GM12873 (cell line): ENCODE results near the gene PRKAG2.

ENCODE experiments used
- TF ChIP-seq, protein P1 (sequence below): IDR thresholded peaks from 2 replicates; pipeline ENCODE4 v1.5.1; 2012; ENCODE audit warnings: low read depth, mild to moderate bottlenecking, moderate library complexity, low read length, control low read depth; ENCODE audit not compliant: insufficient read depth; ENCODE audit errors: missing control alignments

PRKAG2 gene

DNA sequence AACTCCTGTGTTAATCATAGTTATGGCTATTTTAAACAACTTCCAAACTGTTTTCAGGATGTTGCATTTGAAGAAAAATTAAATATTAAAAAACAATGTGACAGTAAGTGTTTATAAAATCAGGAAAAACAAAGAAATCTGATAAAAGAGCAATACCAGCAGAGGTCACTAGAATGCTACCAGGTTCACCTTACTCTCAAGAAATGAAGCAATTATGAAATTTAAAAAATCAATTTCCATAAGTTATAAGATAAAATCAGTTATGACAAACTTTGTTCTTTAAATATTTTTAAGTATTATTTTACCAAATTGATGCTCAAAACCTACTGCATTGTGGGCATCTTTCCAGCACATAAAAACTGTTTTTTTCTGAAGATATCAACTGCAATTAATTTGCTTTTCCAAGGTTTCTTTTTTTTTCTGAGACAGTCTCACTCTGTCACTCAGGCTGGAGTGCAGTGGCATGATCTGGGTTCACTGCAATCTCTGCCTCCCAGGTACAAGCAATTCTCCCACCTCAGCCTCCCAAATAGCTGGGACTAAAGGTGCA lies 306.5 kb downstream of the PRKAG2 start:
- TF ChIP-seq, protein P1, sequence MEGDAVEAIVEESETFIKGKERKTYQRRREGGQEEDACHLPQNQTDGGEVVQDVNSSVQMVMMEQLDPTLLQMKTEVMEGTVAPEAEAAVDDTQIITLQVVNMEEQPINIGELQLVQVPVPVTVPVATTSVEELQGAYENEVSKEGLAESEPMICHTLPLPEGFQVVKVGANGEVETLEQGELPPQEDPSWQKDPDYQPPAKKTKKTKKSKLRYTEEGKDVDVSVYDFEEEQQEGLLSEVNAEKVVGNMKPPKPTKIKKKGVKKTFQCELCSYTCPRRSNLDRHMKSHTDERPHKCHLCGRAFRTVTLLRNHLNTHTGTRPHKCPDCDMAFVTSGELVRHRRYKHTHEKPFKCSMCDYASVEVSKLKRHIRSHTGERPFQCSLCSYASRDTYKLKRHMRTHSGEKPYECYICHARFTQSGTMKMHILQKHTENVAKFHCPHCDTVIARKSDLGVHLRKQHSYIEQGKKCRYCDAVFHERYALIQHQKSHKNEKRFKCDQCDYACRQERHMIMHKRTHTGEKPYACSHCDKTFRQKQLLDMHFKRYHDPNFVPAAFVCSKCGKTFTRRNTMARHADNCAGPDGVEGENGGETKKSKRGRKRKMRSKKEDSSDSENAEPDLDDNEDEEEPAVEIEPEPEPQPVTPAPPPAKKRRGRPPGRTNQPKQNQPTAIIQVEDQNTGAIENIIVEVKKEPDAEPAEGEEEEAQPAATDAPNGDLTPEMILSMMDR = peak; percentile 21

DNA sequence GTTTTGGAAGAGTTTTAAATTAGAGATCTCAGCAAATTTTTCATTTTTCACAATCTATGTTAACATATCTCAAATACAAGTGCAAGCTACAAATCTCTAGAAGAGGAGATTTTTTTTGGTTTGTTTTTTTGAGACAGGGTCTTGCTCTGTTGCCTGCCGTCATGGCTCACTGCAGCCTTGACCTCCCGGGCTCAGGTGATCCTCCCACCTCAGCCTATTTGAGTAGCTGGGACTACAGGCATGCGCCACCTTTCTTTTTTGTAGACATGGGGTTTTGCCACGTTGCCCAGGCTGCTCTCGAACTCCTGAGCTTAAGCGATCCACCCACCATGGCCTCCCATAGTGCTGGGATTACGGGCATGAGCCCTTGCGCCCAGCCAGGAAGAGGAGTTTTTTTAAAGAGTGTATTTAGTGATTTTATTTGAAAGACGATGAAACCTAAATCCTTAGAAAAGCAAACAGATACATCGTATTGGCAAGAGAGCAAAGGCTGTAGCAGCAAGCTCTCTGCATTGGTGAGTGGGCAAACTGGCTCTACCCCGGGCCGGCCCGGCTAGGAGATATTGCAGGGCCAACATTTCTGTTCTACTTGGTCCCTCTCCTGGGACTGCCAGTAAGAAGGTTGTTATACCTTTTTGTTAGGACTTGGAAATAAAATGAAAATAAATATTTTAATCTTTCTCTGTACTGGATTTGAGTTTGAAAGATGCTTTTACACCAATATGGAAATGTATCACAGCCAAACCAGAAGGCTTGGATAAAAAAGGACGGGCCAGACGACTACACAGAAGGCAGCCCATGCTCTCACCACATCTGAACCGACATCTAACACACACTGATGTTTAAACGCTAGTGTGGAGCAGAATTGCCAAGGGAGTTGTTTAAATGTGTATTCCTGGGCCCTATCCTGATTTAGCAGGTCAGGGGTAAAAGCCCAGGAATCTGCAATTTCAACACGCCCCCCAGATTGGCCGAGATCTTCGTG lies 307.7 kb downstream of the PRKAG2 start:
- TF ChIP-seq, protein P1 = no peak

DNA sequence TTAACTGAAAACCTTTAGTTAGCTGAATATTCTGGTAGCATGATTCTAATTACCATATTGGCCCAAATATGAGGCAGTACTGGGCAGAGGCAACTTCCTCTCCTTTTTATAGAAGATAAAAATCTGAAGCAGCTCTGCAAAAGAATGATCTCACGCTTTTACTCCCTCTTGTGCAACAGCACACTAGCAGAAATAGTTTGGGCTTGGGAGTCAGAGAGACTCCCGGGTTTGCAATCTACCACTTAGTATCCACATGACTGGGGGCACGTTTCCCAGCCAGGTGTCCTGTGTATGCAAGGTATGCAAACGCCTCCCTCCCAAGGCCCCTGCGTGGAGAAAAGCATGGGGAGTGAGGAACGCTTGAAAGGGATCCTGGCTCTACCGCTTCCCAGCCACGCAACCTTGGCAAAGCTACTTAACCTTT lies 310.0 kb downstream of the PRKAG2 start:
- TF ChIP-seq, protein P1 = no peak

DNA sequence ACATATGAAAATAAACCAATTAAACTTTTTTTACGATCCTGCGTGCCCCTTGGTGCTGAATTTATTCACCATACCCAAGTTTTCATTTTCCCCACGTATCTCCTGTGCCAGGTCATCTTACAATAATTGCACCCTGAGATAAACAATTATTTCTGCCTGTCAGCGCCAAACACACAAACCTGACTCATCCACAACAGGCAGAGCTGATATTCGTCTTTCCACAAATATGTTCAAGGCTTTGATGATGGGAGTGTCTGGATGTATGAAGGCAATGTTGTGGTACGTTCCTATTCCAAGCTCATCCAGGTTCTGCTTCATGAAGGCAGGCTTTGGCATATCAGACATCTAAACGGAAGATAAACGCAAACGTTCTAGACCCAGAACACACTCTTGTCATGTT lies 311.4 kb downstream of the PRKAG2 start:
- TF ChIP-seq, protein P1 = no peak

DNA sequence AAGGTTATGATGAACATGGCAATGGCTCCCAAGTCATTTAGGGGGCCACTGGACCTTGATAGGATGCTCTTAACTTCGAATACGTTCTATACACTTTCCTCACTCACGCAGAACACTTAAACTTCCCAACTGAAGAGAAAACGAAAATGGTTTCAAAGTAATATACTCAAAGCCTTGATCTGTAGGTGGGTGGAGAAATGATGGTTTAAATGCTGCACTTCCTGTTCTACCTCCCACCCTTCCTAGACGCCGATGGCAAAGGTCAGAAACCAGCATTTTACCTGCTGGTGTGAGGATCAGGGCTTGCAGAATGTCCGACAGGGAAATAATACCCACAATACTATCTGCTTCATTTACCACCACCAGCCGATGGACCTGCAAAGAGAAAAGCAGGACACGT lies 316.7 kb downstream of the PRKAG2 start:
- TF ChIP-seq, protein P1 = no peak

DNA sequence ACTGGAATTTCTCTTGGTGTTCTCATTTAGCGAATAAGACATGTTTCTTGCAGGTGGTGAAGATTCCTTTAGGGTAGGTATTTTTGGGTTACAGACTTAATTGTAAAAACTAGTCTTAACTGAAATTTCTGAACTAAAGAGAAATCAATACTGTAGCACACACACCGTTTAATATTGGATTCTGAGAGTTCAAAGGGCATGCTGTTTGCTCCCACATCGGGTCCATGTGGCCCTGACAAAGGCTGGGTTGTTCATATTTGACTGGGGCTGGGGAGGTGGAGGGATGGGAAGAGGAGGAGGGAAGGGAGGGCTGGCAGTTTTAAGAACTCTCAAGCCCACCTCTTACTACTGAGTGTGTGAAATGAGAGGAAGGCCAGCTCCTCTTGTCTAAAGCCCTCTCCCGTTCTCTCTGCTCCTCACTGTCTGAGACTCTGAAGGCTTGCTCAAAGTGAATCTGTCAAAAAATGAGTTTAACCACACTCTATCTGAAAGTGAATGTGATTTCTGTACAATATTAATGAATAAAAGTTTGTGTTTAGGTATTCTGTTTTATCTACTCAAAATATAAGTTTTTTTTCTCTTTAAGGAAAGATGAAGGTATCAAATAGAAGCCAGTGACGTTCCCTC lies 317.2 kb downstream of the PRKAG2 start:
- TF ChIP-seq, protein P1 = no peak

DNA sequence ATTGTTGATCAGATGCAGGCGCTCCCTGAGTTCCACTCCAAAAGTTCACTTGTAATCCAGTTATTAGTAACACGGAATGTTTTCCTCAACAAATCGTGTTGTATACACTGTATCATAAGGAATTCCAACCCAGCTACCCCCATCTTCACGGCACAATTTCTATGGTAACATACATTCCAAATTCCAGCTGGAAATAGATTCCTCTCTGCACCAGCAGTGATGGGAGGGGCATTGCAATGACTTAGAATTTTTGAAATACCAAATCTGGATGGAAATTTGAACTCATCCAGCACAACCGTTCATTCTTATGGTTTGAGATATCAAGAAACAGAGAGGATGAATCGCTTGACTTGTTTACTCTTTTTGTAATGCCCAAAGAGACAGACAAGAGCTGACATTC lies 318.3 kb downstream of the PRKAG2 start:
- TF ChIP-seq, protein P1 = no peak
